ENCODE data around the gene RASSF5.

- TF ChIP-seq GATA2 (IDR thresholded peaks at IDR 0.05; ENCODE audit: low read depth, low read length) (no peak), GATA3 (IDR thresholded peaks at IDR 0.05; ENCODE audit: low read depth, low read length) (no peak)
Measured at GRCh38 chr1:206551296-206551985, 44.1 kb downstream of the RASSF5 start.

Data from SH-SY5Y (cell line).